K562 (cell line): Measurements from ENCODE around the gene CNFN. TPM values are rescaled to one million over a fixed set of nuclear protein-coding genes. Genes with fewer than 3 reads are reported as not detected.

ENCODE experiments used
- ATAC-seq: fragments of 200-7000 bp; cut with Tn5 transposase; 3 replicates; pipeline ENCODE4 v1.9.1; 2020; ENCODE audit warnings: moderate library complexity
- BruUV-seq: library from RNA; stranded (reverse); fragments of 400-500 nt; replicated peaks from 2 replicates; lab custom pipeline; 2021; lab: Mats Ljungman, UMichigan
- CTCF ChIA-PET: fragments of 300-600 bp; formaldehyde crosslinking; extraction: SDS; loops from one replicate; lab custom pipeline; 2021; ENCODE audit warnings: low intra/inter-chr PET ratio; lab: Yijun Ruan, JAX
- POLR2A ChIA-PET: fragments of 300-600, 350-650 bp; sonication (Branson Sonifier 250); formaldehyde crosslinking; extraction: SDS; loops from one replicate; lab custom pipeline; 2021; ENCODE audit warnings: antibody characterized with exemption, inconsistent platforms; lab: Yijun Ruan, JAX
- DNase-seq, 4 experiments: peaks; one replicate each; pipeline versions ENCODE4 v3.0.0 to v3.0.0-alpha.2; 2011 to 2018; ENCODE audit warnings: low spot score in 3 of 4, mixed read lengths in 3 of 4; ENCODE audit errors: extremely low read depth in 1 of 4
- FAIRE-seq: peaks from 2 replicates; lab custom pipeline; 2011; peaks lifted over from hg19 to GRCh38; lab: Jason Lieb, UNC
- H2AFZ ChIP-seq: 2 replicates; pipeline ENCODE4 v1.6.0; 2011; ENCODE audit warnings: low read depth, low read length, control low read depth, inconsistent platforms
- H3K27ac ChIP-seq: fragments of 200-600 bp; 3 replicates; pipeline ENCODE4 v1.8.0; 2011; ENCODE audit warnings: low read depth, mild to moderate bottlenecking, control low read depth, inconsistent platforms, low read length, moderate library complexity, mixed read lengths; ENCODE audit errors: extremely low read depth
- H3K27me3 ChIP-seq, 2 experiments: fragments of 300-600 bp in 1 of 2; 2 replicates in 1 of 2; 3 replicates in 1 of 2; pipeline versions ENCODE4 v1.6.0 to v1.8.0; 2011; ENCODE audit warnings: inconsistent platforms in 2 of 2, low read length in 2 of 2, mild to moderate bottlenecking in 1 of 2, mixed read lengths in 1 of 2, moderate library complexity in 1 of 2; ENCODE audit not compliant: control insufficient read depth in 2 of 2, insufficient read depth in 2 of 2
- H3K36me3 ChIP-seq: fragments of 300-600 bp; 3 replicates; pipeline ENCODE4 v1.8.0; 2011; ENCODE audit warnings: mild to moderate bottlenecking, low read length, inconsistent platforms; ENCODE audit not compliant: control insufficient read depth, insufficient read depth
- H3K4me1 ChIP-seq, 2 experiments: fragments of 200-600 bp in 1 of 2; replicated peaks in 1 of 2; 2 replicates in 1 of 2; 3 replicates in 1 of 2; pipeline versions ENCODE4 v1.5.1 to v1.8.0; 2011; ENCODE audit warnings: inconsistent platforms in 2 of 2, low read length in 2 of 2, mild to moderate bottlenecking in 1 of 2, mixed read lengths in 1 of 2, moderate library complexity in 1 of 2; ENCODE audit not compliant: control insufficient read depth in 2 of 2, insufficient read depth in 2 of 2
- H3K4me2 ChIP-seq: 2 replicates; pipeline ENCODE4 v1.6.1; 2011; ENCODE audit warnings: low read length, control low read depth, inconsistent platforms, mixed read lengths; ENCODE audit not compliant: insufficient read depth
- H3K4me3 ChIP-seq: fragments of 200-600 bp; sonication (generic), shearing (Covaris generic); 2 replicates; pipeline ENCODE4 v1.5.1; 2016; ENCODE audit warnings: control low read depth, inconsistent platforms
- H3K79me2 ChIP-seq: fragments of 200-600 bp; 3 replicates; pipeline ENCODE4 v1.8.0; 2011; ENCODE audit warnings: low read length, inconsistent platforms; ENCODE audit not compliant: control insufficient read depth, insufficient read depth
- H3K9ac ChIP-seq, 2 experiments: 2 replicates each; pipeline versions ENCODE4 v1.6.0 to v1.6.1; 2011; ENCODE audit warnings: low read depth in 2 of 2, low read length in 2 of 2, control low read depth in 1 of 2, inconsistent platforms in 1 of 2, mild to moderate bottlenecking in 1 of 2, mixed read lengths in 1 of 2; ENCODE audit not compliant: insufficient read depth in 1 of 2
- H3K9me1 ChIP-seq: one replicate; pipeline ENCODE4 v1.6.0; 2011; ENCODE audit warnings: inconsistent platforms, mild to moderate bottlenecking, low read length, moderate library complexity; ENCODE audit not compliant: control insufficient read depth, insufficient read depth
- H3K9me3 ChIP-seq: replicated peaks from 2 replicates; pipeline ENCODE4 v1.5.1; 2011; ENCODE audit warnings: low read depth, low read length, inconsistent platforms; ENCODE audit not compliant: control insufficient read depth, insufficient read depth
- H4K20me1 ChIP-seq: replicated peaks from 2 replicates; pipeline ENCODE4 v1.6.1; 2011; ENCODE audit warnings: low read length, inconsistent platforms, mixed read lengths; ENCODE audit not compliant: control insufficient read depth, insufficient read depth
- CBFA2T3 ChIP-seq: fragments of 450-650 bp; IDR thresholded peaks from 2 replicates; pipeline ENCODE4 v1.6.1; 2017
- CHD2 ChIP-seq: IDR thresholded peaks from 2 replicates; pipeline ENCODE4 v1.6.1; 2011; ENCODE audit warnings: low read depth, low read length
- CHD4 ChIP-seq: fragments of 200-600 bp; sonication (generic); IDR thresholded peaks from 3 replicates; pipeline ENCODE4 v1.6.1; 2012; ENCODE audit warnings: low read depth, mild to moderate bottlenecking, mixed read lengths, low read length, inconsistent platforms; ENCODE audit not compliant: insufficient read depth, insufficient replicate concordance, poor library complexity, severe bottlenecking
- EHMT2 ChIP-seq: fragments of 450-650 bp; IDR thresholded peaks from 2 replicates; pipeline ENCODE4 v1.6.1; 2018; ENCODE audit warnings: antibody characterized with exemption
- FIP1L1 ChIP-seq: fragments of 200-400 bp; formaldehyde crosslinking; IDR thresholded peaks from 2 replicates; pipeline ENCODE4 v1.6.1; 2018; ENCODE audit warnings: mild to moderate bottlenecking, low read depth, low read length; ENCODE audit not compliant: poor library complexity, severe bottlenecking
- FOXA1 ChIP-seq: fragments of 450-650 bp; IDR thresholded peaks from 2 replicates; pipeline ENCODE4 v1.6.1; 2016; ENCODE audit warnings: mild to moderate bottlenecking, borderline replicate concordance
- FOXK2 ChIP-seq, 2 experiments: fragments of 450-650 bp; IDR thresholded peaks in 1 of 2; conservative IDR thresholded peaks in 1 of 2; 2 replicates each; pipeline ENCODE4 v1.6.1; 2016; ENCODE audit warnings: low read depth in 2 of 2, mild to moderate bottlenecking in 1 of 2
- HNRNPUL1 ChIP-seq: fragments of 200-400 bp; formaldehyde crosslinking; IDR thresholded peaks from 2 replicates; pipeline ENCODE4 v1.6.1; 2017; ENCODE audit warnings: low read length
- IFI16 ChIP-seq: fragments of 250-450 bp; sonication (Bioruptor Pico); IDR thresholded peaks from 2 replicates; pipeline ENCODE4 v2.1.2; 2022; ENCODE audit warnings: mild to moderate bottlenecking, inconsistent platforms
- KDM4B ChIP-seq, 2 experiments: fragments of 450-650 bp in 1 of 2; sonication (generic) in 1 of 2; IDR thresholded peaks; 2 replicates each; pipeline ENCODE4 v1.6.1; 2016 to 2017; ENCODE audit warnings: borderline replicate concordance in 2 of 2, antibody characterized with exemption in 1 of 2, low read depth in 1 of 2, mild to moderate bottlenecking in 1 of 2
- NFRKB ChIP-seq: fragments of 450-650 bp; IDR thresholded peaks from 2 replicates; pipeline ENCODE4 v1.6.1; 2016; ENCODE audit warnings: low read depth
- PKNOX1 ChIP-seq: fragments of 450-650 bp; IDR thresholded peaks from 2 replicates; pipeline ENCODE4 v1.6.1; 2016
- RUNX1 ChIP-seq: sonication (generic); IDR thresholded peaks from 2 replicates; pipeline ENCODE4 v1.6.1; 2016; ENCODE audit warnings: antibody characterized with exemption, low read depth
- SNRNP70 ChIP-seq: fragments of 200-400 bp; formaldehyde crosslinking; optimal IDR thresholded peaks from 2 replicates; pipeline ENCODE3; 2017; ENCODE audit warnings: low read depth, low read length
- TAF7 ChIP-seq: fragments of 450-650 bp; IDR thresholded peaks from 2 replicates; pipeline ENCODE4 v1.6.1; 2016; ENCODE audit warnings: missing genetic modification characterization, missing compliant biosample characterization
- ZFP1 ChIP-seq: fragments of 450-650 bp; formaldehyde crosslinking; IDR thresholded peaks from 2 replicates; pipeline ENCODE4 v1.4.0; 2020; ENCODE audit warnings: mild to moderate bottlenecking, mixed read lengths
- ZNF79 ChIP-seq: fragments of 250-450 bp; sonication (Bioruptor Pico); IDR thresholded peaks from 2 replicates; pipeline ENCODE4 v1.4.0; 2020; ENCODE audit warnings: low read depth, mild to moderate bottlenecking, moderate library complexity
- WGBS: fragments of 100-300 bp; shearing (Covaris generic); methylation state at CpG from one replicate; pipeline ENCODE4 v1.1.6; 2016; ENCODE audit warnings: low coverage, mixed read lengths; ENCODE audit not compliant: insufficient coverage; ENCODE audit errors: missing lambda C conversion rate; 5-methylcytosine and 5-hydroxymethylcytosine counted together
- in situ Hi-C: fragments of 300-500 bp; cut with MboI; formaldehyde crosslinking; loops from 4 replicates; pipeline ENCODE4 v1.15.0; 2018; ENCODE audit warnings: inconsistent platforms, mixed read lengths
- intact Hi-C: fragments of 100-400 bp; cut with micrococcal nuclease; formaldehyde crosslinking; loops from 2 replicates; pipeline ENCODE4 v1.14.2; 2022
- polyA plus RNA-seq, 8 experiments: library from polyadenylated mRNA; depleted of rRNA in 4 of 8; stranded (reverse) in 5 of 8; unstranded in 3 of 8; fragments of >200 nt; fragmentation: Nextera tagmentation in 2 of 8; fragmentation: Illumina TruSeq in 1 of 8; extraction: Ambion mirVana in 2 of 8; extraction: Trizol in 1 of 8; gene quantifications; 2 replicates each; pipeline versions ENCODE4 v1.2.1 to v1.2.3, GENCODE V29; 2011 to 2014; ENCODE audit warnings: inconsistent platforms in 1 of 8, missing spikeins in 1 of 8
- total RNA-seq, 7 experiments: library from RNA; depleted of rRNA in 6 of 7; stranded (reverse); fragments of >200 nt in 6 of 7; fragmentation: Illumina TruSeq in 2 of 7; extraction: Trizol in 2 of 7; gene quantifications; 2 replicates each; pipeline versions ENCODE4 v1.2.1 to v1.2.3, GENCODE V29; 2011 to 2021; ENCODE audit warnings: low replicate concordance in 1 of 7

CNFN gene
- total and polyA plus RNA-seq, 9 of the 15 experiments (the other 6 are each of a cell fraction or from before 2014, with no cell fraction given), result 0.18 to 0.52 (median 0.27) TPM; not detected in 5

GRCh38 chr19:42362891-42363440 is 27.1 kb downstream of the CNFN start:
- CTCF ChIA-PET, result no interaction called here

More at GRCh38 chr19:42362891-42363440, 27.1 kb downstream of the CNFN start:
- no peaks in the 10 kb centered on the region for H3K27me3 ChIP-seq
- H3K9ac ChIP-seq, result no peak overlapping the region
- peaks cover 6% of the 10 kb centered on the region; the same call in 2 of the 3 replicates for H3K36me3 ChIP-seq
- H2AFZ ChIP-seq, result no peak overlapping the region
- H3K9me3 ChIP-seq, result peaks cover 2% of the 10 kb centered on the region; the same call in 1 of the 2 replicates
- intact Hi-C loops, result no loop called here
- H4K20me1 ChIP-seq, result no peaks in the 10 kb centered on the region
- no peak overlapping the region for H3K4me2 ChIP-seq
- POLR2A ChIA-PET, result no interaction called here
- no peak overlapping the region for H3K27ac ChIP-seq
- no TSS peak for BruUV-seq
- TF ChIP-seq FOXK2 (conservative IDR thresholded peaks at IDR 0.05 in 1 of 2, IDR thresholded peaks at IDR 0.05 in 1 of 2; ENCODE audit: low read depth in 2 of 2), result no peak
- no peak for TF ChIP-seq IFI16 (CRISPR knock-in tag)
- no peak for TF ChIP-seq CBFA2T3
- no peak for TF ChIP-seq FIP1L1
- no peak for TF ChIP-seq NFRKB
- TF ChIP-seq RUNX1, result no peak
- no peak for TF ChIP-seq TAF7 (tag)
- TF ChIP-seq PKNOX1, result no peak
- TF ChIP-seq SNRNP70, result no peak
- TF ChIP-seq ZNF79 (CRISPR knock-in tag), result no peak
- no peak for TF ChIP-seq FOXA1
- TF ChIP-seq ZFP1, result no peak
- no peak for TF ChIP-seq CHD4
- no peak for TF ChIP-seq EHMT2
- no peak for TF ChIP-seq HNRNPUL1
- no peak for TF ChIP-seq KDM4B (IDR thresholded peaks at IDR 0.05; ENCODE audit: borderline replicate concordance in 2 of 2, low read depth in 1 of 2)
- no peak for TF ChIP-seq CHD2
- DNase-seq, result no peak
- H3K9me1 ChIP-seq, result no peaks in the 10 kb centered on the region
- H3K4me1 ChIP-seq, result peaks cover 0 to 11% of the 10 kb centered on the region in 2 experiments; a peak in 2 of 5 replicates
- no peak for ATAC-seq
- 77% methylated on average over 10 of the region's 13 CpGs for WGBS
- H3K79me2 ChIP-seq, result no peaks in the 10 kb centered on the region
- in situ Hi-C loops, result no loop called here
- FAIRE-seq, result no peak
- no peak overlapping the region for H3K4me3 ChIP-seq
